Measurements from ENCODE around the gene CUX1.

DNA sequence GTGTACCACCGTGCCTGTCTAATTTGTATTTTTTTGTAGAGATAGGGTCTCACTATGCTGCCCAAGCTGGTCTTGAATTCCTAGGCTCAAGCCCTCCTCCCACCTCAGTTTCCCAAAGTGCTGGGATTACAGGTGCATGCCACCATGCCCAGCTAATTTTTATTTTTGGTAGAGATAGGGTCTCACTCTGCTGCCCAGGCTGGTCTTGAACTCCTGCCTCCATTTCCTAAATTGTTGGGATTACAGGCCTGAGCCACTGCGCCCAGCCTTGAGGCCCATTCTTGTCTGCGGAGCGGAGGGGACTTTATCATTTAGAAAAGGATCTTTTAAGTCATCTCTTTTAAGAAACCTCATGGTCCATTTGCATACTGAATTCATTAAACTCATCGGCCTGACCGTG is 247.8 kb downstream of the CUX1 start:
- TF ChIP-seq YY1 (IDR thresholded peaks at IDR 0.05; ENCODE audit: low read depth) (no peak), FOXM1 (IDR thresholded peaks at IDR 0.05; ENCODE audit: borderline replicate concordance, low read depth) (no peak), EP300 (IDR thresholded peaks at IDR 0.05; ENCODE audit: borderline replicate concordance) (no peak), RAD21 (IDR thresholded peaks at IDR 0.05; ENCODE audit: low read depth) (no peak), CREB1 (IDR thresholded peaks at IDR 0.05; ENCODE audit: low read depth) (no peak), TCF12 (IDR thresholded peaks at IDR 0.05; ENCODE audit: low read depth) (no peak), NFIC (IDR thresholded peaks at IDR 0.05) (no peak)
- TF ChIP-seq, protein P1, sequence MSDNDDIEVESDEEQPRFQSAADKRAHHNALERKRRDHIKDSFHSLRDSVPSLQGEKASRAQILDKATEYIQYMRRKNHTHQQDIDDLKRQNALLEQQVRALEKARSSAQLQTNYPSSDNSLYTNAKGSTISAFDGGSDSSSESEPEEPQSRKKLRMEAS (IDR thresholded peaks at IDR 0.05) = no peak
- TF ChIP-seq, protein P2, sequence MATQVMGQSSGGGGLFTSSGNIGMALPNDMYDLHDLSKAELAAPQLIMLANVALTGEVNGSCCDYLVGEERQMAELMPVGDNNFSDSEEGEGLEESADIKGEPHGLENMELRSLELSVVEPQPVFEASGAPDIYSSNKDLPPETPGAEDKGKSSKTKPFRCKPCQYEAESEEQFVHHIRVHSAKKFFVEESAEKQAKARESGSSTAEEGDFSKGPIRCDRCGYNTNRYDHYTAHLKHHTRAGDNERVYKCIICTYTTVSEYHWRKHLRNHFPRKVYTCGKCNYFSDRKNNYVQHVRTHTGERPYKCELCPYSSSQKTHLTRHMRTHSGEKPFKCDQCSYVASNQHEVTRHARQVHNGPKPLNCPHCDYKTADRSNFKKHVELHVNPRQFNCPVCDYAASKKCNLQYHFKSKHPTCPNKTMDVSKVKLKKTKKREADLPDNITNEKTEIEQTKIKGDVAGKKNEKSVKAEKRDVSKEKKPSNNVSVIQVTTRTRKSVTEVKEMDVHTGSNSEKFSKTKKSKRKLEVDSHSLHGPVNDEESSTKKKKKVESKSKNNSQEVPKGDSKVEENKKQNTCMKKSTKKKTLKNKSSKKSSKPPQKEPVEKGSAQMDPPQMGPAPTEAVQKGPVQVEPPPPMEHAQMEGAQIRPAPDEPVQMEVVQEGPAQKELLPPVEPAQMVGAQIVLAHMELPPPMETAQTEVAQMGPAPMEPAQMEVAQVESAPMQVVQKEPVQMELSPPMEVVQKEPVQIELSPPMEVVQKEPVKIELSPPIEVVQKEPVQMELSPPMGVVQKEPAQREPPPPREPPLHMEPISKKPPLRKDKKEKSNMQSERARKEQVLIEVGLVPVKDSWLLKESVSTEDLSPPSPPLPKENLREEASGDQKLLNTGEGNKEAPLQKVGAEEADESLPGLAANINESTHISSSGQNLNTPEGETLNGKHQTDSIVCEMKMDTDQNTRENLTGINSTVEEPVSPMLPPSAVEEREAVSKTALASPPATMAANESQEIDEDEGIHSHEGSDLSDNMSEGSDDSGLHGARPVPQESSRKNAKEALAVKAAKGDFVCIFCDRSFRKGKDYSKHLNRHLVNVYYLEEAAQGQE (IDR thresholded peaks at IDR 0.05; ENCODE audit: low read depth) = no peak
